Activated CD4-positive, CD25-positive, alpha-beta regulatory T cell treated with anti-CD3 and anti-CD28 coated beads, Interleukin-2, amount 50 U/mL, for 72 hours (primary cell): Measurements from ENCODE around the gene MAST4.

Experiments used
- DNase-seq: peaks from one replicate; pipeline ENCODE4 v3.0.0; 2021

MAST4 gene

GRCh38 chr5:66757219-66757833, 161.1 kb downstream of the MAST4 start:
- no peak for DNase-seq

- DNase-seq, result no peak
Measured at GRCh38 chr5:66757834-66758371, 161.7 kb downstream of the MAST4 start.

DNA sequence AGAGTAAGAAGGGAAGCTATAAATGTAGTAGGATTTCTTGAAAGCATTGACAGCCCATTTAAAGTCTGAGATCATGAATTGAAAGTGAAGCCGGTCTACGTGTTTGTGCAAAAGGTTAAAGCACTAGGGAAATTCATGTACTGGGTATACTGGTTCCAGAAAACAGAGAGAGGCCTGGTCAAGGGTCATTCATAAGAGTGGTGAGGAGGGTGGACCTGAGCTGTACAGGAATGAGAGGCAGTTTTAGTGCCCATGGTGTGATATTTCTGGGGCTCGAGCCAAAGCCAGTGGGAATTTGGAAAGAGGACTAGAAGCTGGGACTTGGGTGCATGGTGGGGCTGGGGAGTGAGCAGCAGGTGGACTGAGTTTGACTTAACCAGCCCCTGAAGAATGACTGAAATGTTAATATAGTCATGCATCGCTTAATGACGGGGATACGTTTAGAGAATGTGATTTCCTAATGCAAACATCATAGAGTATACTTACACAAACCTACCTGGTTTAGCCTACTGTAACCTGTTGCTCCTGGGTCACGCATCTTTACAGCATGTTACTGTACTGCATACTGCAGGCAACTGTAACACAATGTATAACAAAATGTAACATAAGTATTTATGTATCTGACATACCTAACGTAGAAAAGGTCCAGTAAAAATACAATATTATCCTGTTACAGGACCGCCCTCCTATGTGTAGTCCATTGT, 173.0 kb downstream of the MAST4 start:
- DNase-seq, result no peak

- DNase-seq, result no peak
Measured at GRCh38 chr5:66769839-66770617, 173.8 kb downstream of the MAST4 start.

GRCh38 chr5:66777868-66778267, 181.7 kb downstream of the MAST4 start:
- no peak for DNase-seq

GRCh38 chr5:66779528-66779927, 183.3 kb downstream of the MAST4 start:
- DNase-seq, result no peak

- no peak for DNase-seq
Measured at GRCh38 chr5:66788556-66788955, 192.4 kb downstream of the MAST4 start.

GRCh38 chr5:66789434-66789833, 193.2 kb downstream of the MAST4 start:
- DNase-seq, result no peak

- DNase-seq, result no peak
Measured at GRCh38 chr5:66793049-66793448, 196.9 kb downstream of the MAST4 start.

DNA sequence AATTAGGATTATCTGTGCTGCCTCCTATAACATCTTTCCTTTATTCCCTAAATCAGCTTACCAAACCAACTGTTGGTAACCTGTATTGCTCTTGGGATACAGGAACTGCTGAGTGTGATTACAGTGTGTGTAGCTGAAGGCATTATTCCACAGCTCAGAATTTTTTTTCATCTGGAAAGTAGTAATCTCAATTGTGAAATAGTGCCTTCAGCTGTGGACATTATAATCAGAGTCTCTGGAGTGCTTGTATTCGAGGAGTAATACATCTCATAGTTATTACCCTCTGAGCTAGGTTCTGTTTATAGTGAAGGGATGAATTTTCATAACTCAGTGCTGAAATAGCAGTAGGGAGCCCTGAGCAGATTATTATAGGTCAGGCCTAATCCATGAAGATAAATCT, 199.5 kb downstream of the MAST4 start:
- no peak for DNase-seq

- no peak for DNase-seq
Measured at GRCh38 chr5:66796305-66797292, 200.4 kb downstream of the MAST4 start.

GRCh38 chr5:66802941-66803340, 206.7 kb downstream of the MAST4 start:
- DNase-seq, result no peak

DNA sequence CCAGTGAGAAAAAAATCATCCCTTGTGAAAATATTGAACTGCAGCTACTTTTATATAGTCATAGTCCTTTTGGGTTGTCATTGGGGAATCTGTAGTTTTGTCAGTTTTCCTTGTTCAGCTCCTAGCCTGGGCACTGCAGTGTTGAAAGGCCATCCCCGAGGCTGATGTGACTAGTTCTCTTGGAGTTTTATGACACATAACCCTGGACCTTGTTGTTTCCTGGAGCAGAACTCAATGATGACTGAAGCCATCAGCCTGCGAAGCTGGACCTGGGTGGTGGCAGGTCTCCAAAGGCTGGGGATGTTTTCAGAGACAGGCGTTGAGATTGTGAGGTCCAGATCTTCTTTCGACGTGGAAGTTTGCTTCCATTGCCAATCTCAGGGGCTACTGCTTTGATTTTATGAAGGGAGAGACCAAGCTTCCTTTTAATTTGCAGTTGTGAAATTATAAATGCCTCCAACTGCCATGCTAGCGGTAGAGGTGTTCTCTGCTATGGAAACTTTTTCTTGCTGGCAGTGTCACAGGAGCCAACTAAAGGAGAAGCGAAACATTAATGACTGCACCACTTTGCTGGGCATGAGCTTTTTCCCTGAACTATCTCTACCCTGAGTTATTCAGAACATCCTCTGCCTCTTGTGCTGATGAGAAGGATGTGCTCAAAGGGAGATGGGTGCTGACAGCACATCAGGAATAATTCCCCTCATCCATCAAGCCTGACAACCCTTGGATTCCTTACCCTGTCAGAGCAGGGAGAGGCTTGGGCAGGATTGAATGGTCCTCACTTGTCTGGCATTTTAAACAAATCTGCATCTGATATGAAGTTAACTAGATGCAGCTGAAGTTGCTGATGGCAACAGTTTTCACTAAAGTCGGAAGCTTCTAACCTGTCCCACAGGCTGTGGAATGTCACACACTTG, 209.6 kb downstream of the MAST4 start:
- DNase-seq, result no peak

GRCh38 chr5:66807743-66808142, 211.6 kb downstream of the MAST4 start:
- DNase-seq, result no peak

- DNase-seq, result no peak
Measured at GRCh38 chr5:66808663-66809062, 212.5 kb downstream of the MAST4 start.

DNA sequence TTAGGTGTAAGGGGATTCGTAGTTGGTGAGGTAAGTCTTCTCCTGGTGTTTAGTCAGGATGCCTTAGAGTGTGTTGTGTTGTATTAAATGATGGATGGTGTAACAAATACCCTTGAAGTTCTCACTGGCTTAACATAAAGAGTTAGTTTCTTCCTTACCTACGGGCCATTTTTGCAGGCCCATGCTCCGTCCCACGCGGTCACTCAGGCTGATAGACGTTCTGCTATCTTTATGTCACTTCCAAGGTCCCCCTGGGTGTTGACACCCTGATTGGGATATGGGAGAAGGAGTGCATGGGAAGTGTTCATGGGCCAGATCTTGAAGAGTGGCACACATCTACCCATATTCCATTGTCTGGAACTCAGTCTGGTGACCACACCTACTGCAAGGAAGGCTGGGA, 214.0 kb downstream of the MAST4 start:
- DNase-seq, result no peak

- DNase-seq, result no peak
Measured at GRCh38 chr5:66810848-66811261, 214.7 kb downstream of the MAST4 start.

GRCh38 chr5:66812291-66812690, 216.1 kb downstream of the MAST4 start:
- DNase-seq, result no peak

DNA sequence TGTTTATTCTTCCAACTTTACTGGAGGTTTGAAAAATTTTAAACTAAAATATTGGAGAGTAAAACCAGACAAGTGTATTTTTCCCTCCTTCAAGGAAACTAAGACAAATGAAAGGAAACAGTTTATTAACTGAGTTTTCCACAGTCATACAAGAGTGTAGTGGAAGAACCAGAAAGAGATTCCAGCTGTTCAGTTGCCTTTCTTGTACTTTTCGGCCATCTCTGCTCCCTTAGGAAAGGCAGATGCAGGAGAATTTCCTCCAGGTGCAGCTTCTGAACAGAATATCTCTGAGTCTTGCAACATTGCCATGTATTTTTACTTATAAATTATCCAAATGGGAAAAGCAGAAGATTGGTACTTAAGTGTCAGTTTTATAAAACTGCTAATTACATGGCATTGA, 217.1 kb downstream of the MAST4 start:
- DNase-seq, result no peak

DNA sequence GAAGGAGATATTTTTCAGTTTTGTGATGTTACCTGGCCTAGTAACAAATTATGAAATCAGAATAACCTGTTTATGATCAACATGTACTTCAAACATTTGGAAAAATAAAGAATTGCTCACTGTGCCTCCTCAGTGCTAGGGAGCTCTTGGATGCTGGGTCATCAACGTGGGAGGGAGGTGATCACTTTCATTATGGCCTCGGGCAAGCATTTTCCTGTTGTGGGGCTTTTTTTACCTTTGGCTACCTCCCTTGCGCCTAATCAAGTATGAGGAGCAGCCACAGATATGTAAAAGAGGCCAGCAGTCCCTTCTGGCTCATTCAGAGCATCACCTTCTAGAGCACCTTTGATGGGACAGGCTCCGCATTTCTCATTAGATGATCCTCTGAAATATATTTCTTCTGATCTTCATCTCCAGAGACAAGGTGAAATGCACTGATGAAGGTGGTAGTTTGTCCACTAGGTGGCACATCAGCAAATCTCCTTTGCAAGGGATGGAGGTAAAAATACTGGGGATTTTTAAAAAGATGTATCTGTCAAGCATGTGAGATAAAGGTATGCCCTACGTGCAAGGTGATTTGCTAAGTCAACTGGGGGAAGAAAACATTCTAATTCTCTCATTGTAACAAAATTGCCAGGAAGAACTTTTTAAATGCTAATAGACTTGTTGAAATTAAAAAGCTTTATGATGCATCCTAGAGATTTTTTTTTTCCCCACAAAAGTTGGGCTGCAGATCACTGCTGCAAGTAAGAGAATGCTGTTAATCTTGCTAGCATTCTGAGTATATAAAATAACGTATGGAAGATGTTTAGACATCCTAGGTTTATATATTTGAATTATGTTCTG, 218.2 kb downstream of the MAST4 start:
- DNase-seq, result peak; percentile 38
